HL-60 (cell line): Measurements from ENCODE around the gene SZT2.

Experiments used
- DNase-seq, 2 experiments: peaks; one replicate each; pipeline ENCODE4 v3.0.0-alpha.2; 2010 to 2020; ENCODE audit warnings: low read depth in 1 of 2, low spot score in 1 of 2
- H3K27ac ChIP-seq: fragments of 250-450 bp; sonication (Bioruptor Pico); replicated peaks from 2 replicates; pipeline ENCODE4 v1.5.1; 2020; ENCODE audit warnings: mild to moderate bottlenecking, moderate library complexity
- H3K27me3 ChIP-seq: fragments of 250-450 bp; sonication (Bioruptor Pico); 2 replicates; pipeline ENCODE4 v1.5.1; 2021; ENCODE audit warnings: mild to moderate bottlenecking, moderate library complexity; ENCODE audit not compliant: insufficient read depth, poor library complexity, severe bottlenecking
- H3K4me3 ChIP-seq: replicated peaks from 2 replicates; pipeline ENCODE4 v1.5.1; 2011; ENCODE audit warnings: mild to moderate bottlenecking, control low read depth, low read length; ENCODE audit not compliant: insufficient read depth
- CTCF ChIP-seq: IDR thresholded peaks from one replicate; pipeline ENCODE4 v1.5.1; 2011; ENCODE audit warnings: low read length, control low read depth, inconsistent platforms; ENCODE audit not compliant: insufficient read depth
- GABPA ChIP-seq: IDR thresholded peaks from 2 replicates; pipeline ENCODE4 v1.6.1; 2012; ENCODE audit warnings: low read depth
- POLR2AphosphoS5 ChIP-seq: IDR thresholded peaks from 2 replicates; pipeline ENCODE4 v1.6.1; 2012; ENCODE audit warnings: low read depth
- REST ChIP-seq: IDR thresholded peaks from 2 replicates; pipeline ENCODE4 v1.6.1; 2012; ENCODE audit warnings: low read depth; ENCODE audit not compliant: insufficient replicate concordance
- SPI1 ChIP-seq: IDR thresholded peaks from 2 replicates; pipeline ENCODE4 v1.6.1; 2012; ENCODE audit warnings: low read depth, mild to moderate bottlenecking, borderline replicate concordance
- long read RNA-seq: library from polyadenylated mRNA; unstranded; transcript quantifications from one replicate; pipeline ENCODE4 v2.0.0, GENCODE V29; 2020

The SZT2 gene
- long read RNA-seq, full-length matches to known transcripts = 2 of 4 reads
- long read RNA-seq, partial matches to known transcripts = 2 of 4 reads
- long read RNA-seq, other reads (novel, unspliced or antisense) = 0 of 4 reads

- TF ChIP-seq SPI1 (peak; percentile 83; the same call in 1 of the 2 replicates), REST (no peak), POLR2AphosphoS5 (peak; percentile 85; the same call in 1 of the 2 replicates), GABPA (peak; percentile 93), CTCF (no peak)
- DNase-seq = peak; percentile 96
- Histone ChIP-seq H3K27me3 (no peaks in the 10 kb centered on the region), H3K4me3 (peak within 1 kb of the TSS; percentile 95), H3K27ac (peak within 1 kb of the TSS; percentile 86)
Measured at GRCh38 chr1:43389326-43390313, at the start of gene SZT2, which contains the start of gene MED8. TSS of gene SZT2 (plus strand) at chr1:43389899. CDS start at chr1:43389969, 70 bp downstream. TSS of gene MED8 (minus strand) at chr1:43389800. CDS start at chr1:43389764, 36 bp downstream.

- no peak for TF ChIP-seq POLR2AphosphoS5
- TF ChIP-seq GABPA = no peak
- TF ChIP-seq SPI1 = no peak
- TF ChIP-seq REST = no peak
- no peak for TF ChIP-seq CTCF
- DNase-seq = no peak
- no peak overlapping the region for H3K27ac ChIP-seq
- no peaks in the 10 kb centered on the region for H3K27me3 ChIP-seq
- H3K4me3 ChIP-seq = no peak overlapping the region
Measured at GRCh38 chr1:43340559-43340958, 49.1 kb upstream of the SZT2 start.

GRCh38 chr1:43344267-43344850 is 45.3 kb upstream of the SZT2 start:
- H3K4me3 ChIP-seq = no peak overlapping the region
- TF ChIP-seq SPI1 = no peak
- TF ChIP-seq POLR2AphosphoS5 = no peak
- no peak for TF ChIP-seq REST
- no peak for TF ChIP-seq GABPA
- no peak for DNase-seq
- H3K27ac ChIP-seq = no peak overlapping the region
- no peaks in the 10 kb centered on the region for H3K27me3 ChIP-seq
